Activated gamma-delta T cell treated with anti-CD3 and anti-CD28 coated beads, Interleukin-2, amount 50 U/mL, for 16 hours (primary cell): ENCODE measurements around the gene TUBB2B.

Source experiments
- DNase-seq: peaks from one replicate; pipeline ENCODE4 v3.0.0-alpha.2; 2020; ENCODE audit warnings: low read depth

Gene TUBB2B

GRCh38 chr6:3227363-3228045 is at the start of gene TUBB2B:
Gene TUBB2B (minus strand): TSS chr6:3227653. CDS start chr6:3227543, 110 bp downstream.
- no peak for DNase-seq

GRCh38 chr6:3277251-3277650 is 49.8 kb upstream of the TUBB2B start:
- DNase-seq: no peak

GRCh38 chr6:3276174-3277167 is 49.0 kb upstream of the TUBB2B start:
- no peak for DNase-seq

GRCh38 chr6:3273707-3274521 is 46.5 kb upstream of the TUBB2B start:
- DNase-seq: no peak

- DNase-seq: no peak
These were observed 45.6 kb upstream of the TUBB2B start for GRCh38 chr6:3272911-3273547.

GRCh38 chr6:3271756-3272155 is 44.3 kb upstream of the TUBB2B start:
- DNase-seq: no peak

- DNase-seq: no peak
These were observed 42.8 kb upstream of the TUBB2B start for GRCh38 chr6:3270258-3270657.

GRCh38 chr6:3269281-3269975 is 42.0 kb upstream of the TUBB2B start:
- no peak for DNase-seq

GRCh38 chr6:3268680-3269079 is 41.2 kb upstream of the TUBB2B start:
- DNase-seq: no peak

GRCh38 chr6:3267162-3267561 is 39.7 kb upstream of the TUBB2B start:
- no peak for DNase-seq

GRCh38 chr6:3266170-3266569 is 38.7 kb upstream of the TUBB2B start:
- no peak for DNase-seq

GRCh38 chr6:3265671-3266070 is 38.2 kb upstream of the TUBB2B start:
- no peak for DNase-seq

GRCh38 chr6:3264356-3264755 is 36.9 kb upstream of the TUBB2B start:
- DNase-seq: no peak

GRCh38 chr6:3263096-3263495 is 35.6 kb upstream of the TUBB2B start:
- DNase-seq: no peak

- no peak for DNase-seq
These were observed 34.5 kb upstream of the TUBB2B start for GRCh38 chr6:3261921-3262320.

- no peak for DNase-seq
These were observed 34.0 kb upstream of the TUBB2B start for GRCh38 chr6:3261518-3261820.

GRCh38 chr6:3260772-3261517 is 33.5 kb upstream of the TUBB2B start:
- DNase-seq: no peak

- no peak for DNase-seq
These were observed 32.8 kb upstream of the TUBB2B start for GRCh38 chr6:3260296-3260695.

GRCh38 chr6:3259491-3259958 is 32.1 kb upstream of the TUBB2B start:
- no peak for DNase-seq

GRCh38 chr6:3258720-3259490 is 31.5 kb upstream of the TUBB2B start, which contains the start of gene PSMG4:
Gene PSMG4 (plus strand): TSS chr6:3258947. CDS start chr6:3259023, 76 bp downstream.
- peak; percentile 93 for DNase-seq
